Dedifferentiated amniotic fluid mesenchymal stem cell (primary cell): Measurements from ENCODE around the gene PGM5.
A peak's percentile ranks its signal among the peaks of the same experiment; 100 is the strongest.

Experiments used
- DNase-seq: peaks from one replicate; pipeline ENCODE4 v3.0.0-alpha.2; 2016; ENCODE audit errors: extremely low spot score

Gene PGM5

DNA sequence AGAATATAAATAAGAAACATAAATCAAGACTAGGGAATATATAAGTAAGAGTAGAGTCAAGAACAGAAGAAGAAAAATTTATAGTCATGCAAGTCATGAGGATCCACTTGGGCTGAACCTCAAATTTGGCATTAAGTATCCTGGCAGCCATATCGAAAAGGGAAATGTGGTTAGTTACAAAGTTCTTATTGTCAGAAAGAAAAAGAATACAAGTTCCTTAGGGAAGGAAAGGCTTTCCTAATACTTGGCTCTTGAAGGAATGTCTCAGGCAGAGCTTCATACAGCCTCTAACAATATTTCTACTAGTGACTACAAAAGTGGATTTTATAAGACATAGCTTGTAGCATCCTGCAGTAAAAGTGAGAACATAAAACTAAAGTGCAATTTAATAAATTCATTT lies 138.8 kb downstream of the PGM5 start:
- no peak for DNase-seq

DNA sequence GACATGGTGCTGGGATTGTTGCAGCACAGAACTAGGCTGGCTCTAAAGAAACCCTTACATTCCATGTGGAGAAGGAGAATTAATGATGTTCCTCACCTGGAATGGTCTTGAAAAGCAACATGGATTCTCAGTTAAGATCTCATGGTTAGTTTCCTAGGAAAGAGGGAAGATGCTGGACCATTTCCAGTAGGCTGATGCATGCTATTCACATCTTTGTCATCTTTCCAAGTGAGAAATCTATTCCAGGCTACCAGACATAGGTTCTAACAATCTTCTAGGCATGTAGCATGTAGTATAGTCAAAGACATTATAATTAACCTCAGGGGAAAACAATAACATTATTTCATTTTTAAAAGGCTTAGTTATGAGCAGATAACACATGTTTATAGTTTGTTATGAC lies 139.9 kb downstream of the PGM5 start:
- no peak for DNase-seq

DNA sequence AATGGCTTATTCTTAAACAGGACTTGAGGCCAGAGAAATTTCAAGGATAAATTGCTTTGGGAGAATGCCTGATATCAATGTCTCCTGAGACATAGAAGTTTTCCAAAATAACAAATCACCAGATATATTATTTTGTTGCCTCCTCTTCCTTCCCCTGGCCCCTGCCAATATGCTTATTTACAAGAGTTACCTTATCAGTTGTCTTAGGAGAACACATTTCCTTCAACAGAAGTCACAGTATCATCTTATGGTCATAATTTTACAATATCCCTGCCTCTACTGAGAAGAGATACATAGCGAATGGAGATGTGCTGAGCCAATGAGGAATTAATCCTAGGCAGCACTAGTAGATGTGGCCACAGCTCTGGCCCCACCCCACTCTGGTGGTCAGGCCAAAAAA lies 141.2 kb downstream of the PGM5 start:
- no peak for DNase-seq

DNA sequence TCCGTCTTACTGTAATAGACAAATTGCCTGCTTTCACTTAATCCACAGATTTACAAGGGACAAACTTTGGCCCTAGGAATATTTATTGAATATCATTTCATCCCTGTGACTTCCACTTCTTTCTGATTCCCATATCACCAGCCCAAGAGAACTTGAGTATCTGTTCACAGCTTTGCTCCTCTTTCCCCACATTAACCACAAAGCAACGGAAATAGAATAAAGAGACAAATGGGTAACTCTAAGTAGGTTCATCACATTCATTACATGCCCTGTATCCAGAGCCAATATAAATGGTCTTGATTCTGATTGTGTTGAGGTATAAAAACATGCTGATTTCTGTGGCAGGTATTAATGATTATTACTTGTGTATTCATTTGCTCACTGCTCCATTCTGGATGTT lies 142.4 kb downstream of the PGM5 start:
- no peak for DNase-seq

DNA sequence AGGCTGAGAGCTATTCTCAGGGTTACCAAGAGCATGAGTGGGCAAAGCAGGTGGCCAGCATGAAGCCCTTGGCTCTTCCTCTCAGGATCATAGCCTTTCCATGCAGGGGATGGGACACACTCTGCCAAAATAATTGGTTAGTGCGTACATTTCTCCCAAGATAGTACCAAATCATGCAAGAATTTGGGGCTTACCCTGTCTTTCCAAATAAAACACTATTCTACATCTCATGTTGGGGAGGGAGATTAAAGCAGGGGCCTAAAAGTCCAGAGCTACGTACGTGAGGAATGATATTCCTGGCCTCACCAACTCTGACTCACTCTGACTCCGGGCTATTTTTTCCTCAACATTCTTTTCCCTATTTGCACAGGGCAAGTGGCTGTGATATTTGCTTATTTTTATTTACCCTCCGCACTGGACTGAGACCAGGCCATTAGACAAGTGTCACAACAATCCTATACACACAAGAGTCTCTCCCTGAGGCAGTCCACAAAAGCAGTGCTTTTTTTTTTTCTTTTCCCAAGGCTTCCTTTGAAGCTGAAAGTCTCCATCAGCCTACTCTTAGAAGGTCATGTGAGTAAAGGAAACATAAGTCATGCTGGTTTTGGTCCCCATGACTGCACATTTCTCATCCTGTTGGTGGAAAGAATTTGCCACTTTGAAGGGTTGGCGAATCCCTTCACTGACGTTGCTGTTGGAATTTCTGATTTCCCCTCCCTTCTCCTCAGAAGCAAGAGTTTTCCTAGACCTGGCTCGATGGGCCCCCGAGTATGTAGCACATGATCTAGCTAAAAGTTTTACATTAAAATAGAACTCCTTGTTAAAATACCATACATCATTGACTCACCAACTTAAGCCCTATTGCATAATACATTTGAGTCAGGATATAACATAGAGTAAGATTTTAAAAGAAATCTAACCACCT lies 144.3 kb downstream of the PGM5 start:
- no peak for DNase-seq

DNA sequence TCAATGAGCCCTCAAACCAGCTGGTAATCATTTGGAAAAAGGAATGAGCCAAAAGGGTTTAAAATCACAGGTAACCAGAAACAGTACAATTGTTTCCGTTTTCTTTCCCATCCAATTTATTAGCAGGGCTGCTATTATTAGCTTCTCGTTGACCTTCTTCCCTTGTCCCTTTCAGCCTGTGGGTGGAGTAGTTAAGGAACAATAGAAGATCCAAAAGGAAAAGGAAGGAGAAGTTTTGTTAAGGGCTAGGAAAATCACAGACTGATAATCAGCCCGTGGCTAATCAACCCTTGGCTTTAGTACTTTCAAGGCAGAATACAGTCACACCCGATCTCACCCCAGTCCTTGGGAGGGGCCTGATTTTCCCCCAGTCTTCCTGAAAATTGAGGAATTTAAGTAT lies 145.9 kb downstream of the PGM5 start:
- no peak for DNase-seq

DNA sequence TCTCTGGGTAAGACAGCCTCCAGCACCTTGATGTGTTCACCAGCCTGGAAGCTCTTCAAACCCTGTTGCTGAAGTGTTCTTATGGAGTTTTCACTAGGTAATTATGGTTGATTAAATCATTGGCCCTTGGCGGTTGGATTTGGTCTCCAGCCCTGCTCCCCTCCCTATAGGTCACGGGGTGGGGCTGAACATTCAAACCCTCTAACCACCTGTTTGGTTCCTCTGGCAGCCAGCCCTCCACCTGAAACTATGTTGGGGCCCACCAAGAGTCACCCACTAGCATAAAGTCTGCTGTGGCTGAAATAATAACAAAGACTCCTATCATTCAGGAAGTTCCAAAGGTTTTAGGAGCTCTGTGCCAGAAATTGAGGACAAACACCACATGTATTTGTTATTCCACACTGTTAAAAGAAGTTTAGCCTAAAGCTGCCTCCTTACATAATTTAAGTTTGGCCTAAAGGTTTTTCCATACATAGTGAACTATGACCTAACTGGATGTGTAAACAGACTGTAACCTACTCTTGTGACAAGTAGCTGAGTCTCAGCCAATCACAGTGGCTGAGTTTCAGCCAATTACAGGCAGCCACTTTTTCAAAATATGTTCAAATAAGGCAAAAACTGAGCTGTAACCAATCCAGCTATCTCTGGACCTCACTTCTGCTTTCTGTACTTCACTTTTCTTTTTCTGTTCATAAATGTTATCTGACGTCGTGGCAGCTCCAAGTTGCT lies 149.4 kb downstream of the PGM5 start:
- no peak for DNase-seq

DNA sequence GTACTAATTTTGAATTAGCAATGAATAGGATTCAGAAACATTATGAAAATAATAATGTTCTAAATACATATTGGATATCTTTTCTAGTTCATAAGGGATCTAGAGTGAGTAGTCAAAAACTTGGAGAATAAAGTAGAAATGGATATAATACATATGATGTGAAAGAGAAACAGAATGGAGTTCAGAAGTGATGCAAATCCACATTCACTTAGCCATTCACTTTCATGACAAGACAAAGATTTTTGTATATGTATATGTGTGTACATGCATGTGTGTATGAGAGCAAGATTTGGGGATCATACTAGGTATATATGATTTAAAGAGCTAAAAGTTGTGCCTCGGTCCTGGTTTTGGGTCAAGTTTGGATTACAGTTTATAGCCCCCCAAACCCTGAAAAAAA lies 150.1 kb downstream of the PGM5 start:
- no peak for DNase-seq

DNA sequence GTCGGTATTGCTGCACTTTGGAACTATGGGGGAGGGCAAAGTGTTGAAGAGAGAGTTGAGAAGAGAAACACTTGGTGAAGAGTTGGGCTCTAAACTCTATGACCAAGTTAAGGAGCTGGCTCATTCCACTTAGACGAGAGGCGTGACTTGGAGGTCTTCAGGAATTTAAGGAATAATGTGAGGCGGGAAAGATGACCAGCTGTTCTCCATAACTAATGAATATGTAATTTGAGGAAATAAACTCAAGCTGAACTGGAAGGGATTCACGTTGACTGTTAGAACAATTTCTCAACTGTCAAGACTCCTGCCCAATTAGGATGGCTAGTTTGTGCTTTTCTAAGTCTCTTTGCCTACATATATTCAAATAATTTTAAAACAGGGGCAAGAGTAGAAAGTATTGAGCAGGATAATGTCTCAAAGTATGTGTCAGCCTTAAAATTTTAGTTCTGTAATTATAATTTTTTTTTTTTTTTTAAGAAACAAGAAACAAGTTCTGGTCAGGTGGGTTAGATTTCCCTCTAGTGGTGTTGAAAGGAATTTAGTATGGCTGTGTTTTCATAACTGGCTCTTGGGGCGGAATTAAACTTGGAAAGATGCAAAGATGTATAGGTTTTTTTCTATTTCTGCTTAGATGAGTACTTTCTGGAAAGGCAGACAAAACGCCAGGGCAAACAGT lies 150.9 kb downstream of the PGM5 start:
- peak; percentile 20 for DNase-seq

DNA sequence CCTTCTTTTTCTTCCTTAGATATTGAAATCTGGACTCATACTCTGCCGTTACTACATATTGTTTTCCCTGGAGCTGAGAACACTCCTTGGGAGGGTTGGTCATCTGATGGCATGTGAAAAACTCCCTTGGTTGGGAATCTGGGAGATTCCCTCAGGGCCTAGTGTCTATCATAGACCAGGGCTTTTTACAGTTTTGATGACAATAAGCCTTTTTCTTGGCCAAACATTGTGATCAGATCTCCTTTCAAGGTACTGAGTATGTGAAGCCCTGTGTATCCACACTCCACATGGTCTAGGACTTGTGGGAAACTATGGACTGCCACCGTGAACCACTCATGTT lies 151.4 kb downstream of the PGM5 start:
- DNase-seq, result no peak

DNA sequence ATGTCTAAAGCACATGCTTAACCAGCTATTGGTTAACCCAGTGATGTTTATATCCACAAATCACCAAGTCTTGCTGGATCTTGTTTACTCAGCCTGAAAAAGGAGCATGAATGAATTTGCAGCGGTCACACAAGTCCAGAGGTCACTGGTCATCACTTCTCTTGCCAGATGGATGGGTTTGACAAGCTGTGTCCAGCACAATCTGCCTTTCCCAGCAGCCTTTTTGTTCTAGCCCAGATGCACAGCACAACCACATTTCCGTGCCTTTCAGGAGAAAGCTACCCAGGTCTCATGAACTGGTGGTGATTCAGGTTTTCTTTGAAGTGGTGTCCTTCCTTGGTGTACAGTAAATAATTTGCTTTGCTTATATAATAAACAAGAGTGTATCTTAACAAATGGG lies 152.1 kb downstream of the PGM5 start:
- no peak for DNase-seq

DNA sequence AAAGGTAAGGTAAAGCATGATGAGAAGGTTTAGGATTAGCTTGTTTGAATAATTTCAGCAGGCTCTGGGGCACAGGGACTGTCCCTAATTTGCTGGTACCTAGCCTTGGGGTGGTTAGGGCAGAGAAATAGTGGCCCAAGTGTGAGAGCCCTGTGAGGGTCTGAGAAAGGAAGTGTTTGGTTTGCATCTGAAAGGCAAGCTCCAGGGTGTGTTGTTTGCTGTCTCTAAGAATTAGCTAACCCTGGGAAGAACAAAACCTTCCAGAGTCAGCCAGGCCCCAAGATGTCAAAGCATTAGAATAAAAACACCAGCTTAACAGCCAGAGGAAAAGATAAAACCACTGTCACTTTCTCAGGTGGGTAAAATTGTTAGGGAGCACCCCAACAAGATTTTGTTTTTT lies 153.3 kb downstream of the PGM5 start:
- DNase-seq, result no peak

DNA sequence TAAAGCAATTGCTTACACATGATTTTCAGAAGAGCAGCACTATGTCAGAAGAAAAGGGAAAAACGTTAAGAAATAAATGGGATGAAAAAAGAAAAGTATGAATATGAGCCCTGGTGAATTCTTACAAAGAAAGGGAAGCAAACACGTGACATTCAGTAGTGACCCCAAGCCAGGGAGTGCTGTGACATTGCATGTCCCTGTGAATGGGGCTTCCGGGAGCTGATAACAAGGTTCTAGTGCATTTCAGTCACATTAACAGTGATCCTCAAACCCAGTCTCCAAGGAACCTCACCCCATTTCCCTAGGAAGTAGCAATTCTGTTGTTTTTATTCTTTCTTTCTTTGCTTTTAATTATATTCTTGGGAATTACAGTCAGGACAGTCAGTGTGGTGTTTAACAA lies 157.0 kb downstream of the PGM5 start:
- DNase-seq, result no peak

DNA sequence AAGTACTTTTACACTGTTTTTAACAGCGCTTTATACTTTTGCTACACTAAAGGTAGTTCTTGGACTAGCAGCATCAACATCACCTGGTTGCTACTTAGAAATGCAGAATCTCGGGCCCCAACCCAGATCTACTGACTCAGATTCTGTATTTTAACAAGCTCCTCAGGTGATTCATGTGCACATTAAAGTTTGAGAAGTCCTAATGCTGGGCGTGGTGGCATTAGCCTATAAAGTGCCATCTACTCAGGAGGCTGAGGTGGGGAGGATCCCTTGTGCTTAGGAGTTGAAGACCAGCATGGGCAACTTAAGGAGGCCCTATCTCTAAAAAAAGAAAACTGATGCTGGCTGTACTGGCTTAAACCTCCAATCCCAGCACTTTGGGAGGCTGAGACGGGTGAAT lies 157.6 kb downstream of the PGM5 start:
- no peak for DNase-seq

DNA sequence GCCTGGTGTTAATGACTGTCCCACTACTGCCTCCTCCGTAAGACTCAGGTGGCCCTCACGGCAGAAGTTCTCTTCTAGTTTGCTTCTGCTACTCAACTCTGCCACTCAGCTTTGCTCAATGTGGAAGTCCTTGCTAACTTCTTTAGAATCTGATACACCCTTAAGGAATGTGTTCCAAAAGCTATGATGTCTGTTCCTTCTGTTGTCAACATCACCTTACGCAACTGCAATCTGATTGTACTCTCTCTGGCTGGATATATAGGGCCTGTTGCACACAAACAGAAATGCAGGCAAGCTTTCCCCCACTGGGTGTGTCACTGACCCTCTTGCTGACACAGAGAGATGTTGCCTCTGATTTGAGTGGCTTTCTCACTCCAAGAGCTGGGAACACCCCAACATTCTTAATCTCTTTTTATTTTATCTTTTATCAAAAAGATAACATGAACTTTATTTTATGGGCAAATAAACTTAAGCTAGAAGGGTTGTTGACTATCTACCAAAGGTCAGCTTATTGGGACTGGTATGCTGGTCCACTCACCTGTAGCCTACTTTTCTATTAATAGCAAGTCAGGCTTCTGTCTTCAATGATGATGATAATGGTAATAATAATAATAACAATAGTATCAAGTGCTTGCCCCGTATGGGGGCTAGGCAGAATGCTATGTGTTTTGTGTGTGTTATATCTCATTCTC lies 159.1 kb downstream of the PGM5 start:
- DNase-seq, result no peak

DNA sequence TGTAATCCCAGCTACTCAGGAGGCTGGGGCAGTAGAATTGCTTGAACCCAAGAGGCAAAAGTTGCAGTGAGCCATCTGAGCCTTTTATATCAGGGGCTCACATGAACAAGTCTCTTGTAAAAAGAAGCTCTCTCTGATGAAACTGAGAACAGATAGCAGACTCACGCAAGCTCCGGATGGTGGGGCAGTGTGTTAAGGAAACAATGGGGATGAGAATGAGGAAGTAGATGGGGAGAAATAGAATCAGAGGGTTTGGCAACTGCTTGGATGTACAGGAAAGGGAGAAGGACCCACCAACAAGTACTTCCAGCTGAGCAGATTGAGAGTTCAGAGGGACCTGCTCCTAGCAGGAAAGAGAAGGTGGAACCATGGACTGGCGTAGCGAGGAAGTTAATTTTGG lies 165.7 kb downstream of the PGM5 start:
- DNase-seq, result no peak

DNA sequence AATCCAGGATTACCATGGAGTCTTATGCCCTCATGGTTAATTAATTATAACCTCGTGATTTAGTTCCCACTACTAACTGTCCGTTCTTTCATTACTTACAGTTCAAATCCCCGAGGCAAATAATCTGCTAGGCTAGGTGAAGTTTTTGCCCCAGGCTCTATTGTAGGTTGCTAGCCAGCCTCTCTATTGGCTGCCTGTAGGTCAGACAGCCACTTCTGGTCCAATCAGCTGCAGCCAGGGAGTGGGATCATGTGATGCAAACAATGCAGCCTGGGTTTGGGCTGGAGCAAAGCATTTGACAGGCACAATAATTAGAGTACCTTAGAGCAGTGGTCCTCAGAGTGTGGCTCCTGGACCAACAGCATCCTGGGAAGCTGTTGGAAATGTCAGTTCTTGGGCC lies 166.5 kb downstream of the PGM5 start:
- DNase-seq, result no peak

DNA sequence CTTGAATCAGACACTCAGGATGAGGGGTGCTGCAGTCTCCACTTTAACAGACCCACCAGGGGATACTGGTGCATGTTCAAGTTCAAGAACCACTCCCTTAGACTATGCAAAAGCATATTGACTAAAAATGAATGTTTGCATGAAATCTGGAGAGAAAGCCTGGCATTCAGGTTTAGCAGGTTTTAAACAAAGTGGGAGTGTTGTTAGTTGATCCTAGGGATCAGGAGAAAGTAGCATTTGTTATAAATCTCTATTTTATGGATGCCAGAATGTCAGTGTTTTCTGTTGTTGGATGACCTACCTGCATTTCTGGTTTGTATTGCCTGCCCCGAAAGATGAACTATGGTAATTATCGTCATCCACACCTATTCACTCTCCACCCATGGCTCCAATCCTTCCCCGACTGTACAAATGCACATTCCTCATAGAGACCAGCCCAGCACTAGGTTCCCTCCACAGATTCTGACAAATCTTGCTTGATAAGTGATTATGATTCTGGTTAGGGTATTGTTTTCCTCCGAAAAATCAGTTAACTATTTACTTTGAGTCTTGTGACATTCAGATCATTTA lies 167.0 kb downstream of the PGM5 start:
- no peak for DNase-seq

DNA sequence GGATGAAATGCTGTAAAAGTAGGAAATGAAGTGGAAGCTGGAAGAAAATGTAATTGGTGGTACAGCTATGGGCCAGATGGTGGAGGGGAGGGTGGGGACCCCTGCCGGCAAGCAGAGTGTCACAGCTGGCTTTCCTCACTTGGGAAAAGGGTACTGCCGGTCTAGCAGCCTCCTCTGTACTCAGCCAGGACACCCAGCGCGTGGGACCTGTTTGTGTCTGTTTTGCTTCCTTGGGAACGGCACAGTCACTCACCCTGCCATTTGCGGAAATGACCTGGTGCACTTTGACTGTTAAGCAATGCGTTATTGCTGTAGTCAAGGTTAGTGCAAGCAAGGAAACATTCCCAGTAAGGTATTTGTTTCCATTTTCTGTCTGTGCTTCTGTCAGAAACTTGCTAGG lies 174.2 kb downstream of the PGM5 start:
- DNase-seq, result no peak

DNA sequence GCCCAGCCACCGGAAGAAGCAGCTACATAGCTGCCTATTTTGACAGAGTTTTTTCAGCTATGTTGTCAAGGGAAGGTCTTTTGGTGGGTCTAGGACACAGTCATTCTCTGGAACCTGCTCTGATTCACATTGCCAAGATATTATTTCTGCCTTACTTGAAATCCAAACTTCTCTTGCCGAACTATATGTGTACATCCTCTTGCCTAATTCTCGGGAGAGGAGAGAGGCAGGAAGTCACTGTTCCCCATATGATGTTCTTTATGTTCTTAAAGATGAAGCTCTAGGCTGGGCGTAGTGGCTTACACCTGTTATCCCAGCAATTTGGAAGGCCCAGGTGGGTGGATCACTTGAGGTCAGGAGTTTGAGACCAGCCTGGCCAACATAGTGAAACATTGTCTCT lies 175.7 kb downstream of the PGM5 start:
- DNase-seq, result no peak

DNA sequence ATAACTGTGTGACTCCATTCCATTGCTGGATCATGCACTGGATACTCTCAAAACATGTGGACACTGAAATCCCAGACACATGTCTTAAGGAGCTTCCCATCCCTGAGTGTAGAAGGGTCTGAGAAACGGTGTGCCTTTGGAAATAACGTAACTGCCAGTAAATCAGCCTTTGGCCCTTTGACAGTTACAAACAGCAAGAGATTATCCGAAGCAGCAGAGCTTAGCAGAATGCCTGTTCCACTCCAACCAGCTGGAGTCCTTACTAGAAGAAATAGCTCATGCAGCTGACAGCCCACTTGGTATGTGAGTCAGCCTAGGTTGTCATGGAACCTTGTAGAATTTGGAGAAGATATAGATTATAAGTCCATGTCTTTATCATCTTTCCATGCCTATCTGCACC lies 177.3 kb downstream of the PGM5 start:
- no peak for DNase-seq
